H9 (cell line): Measurements from ENCODE around the gene DAB2IP. TPM values are rescaled to one million over a fixed set of nuclear protein-coding genes. Genes with fewer than 3 reads are reported as not detected.

Experiments used
- DNase-seq: peaks from one replicate; pipeline ENCODE4 v3.0.0-alpha.2; 2017
- H2AFZ ChIP-seq: one replicate; pipeline ENCODE4 v1.6.1; 2013; ENCODE audit warnings: mild to moderate bottlenecking, low read length, control low read depth, moderate library complexity
- H2AK5ac ChIP-seq: 2 replicates; pipeline ENCODE4 v1.6.1; 2013; ENCODE audit warnings: low read length, control low read depth, mixed read lengths; ENCODE audit not compliant: insufficient read length
- H2BK120ac ChIP-seq: one replicate; pipeline ENCODE4 v1.6.1; 2013; ENCODE audit warnings: low read depth, mild to moderate bottlenecking, low read length, control low read depth, inconsistent platforms; ENCODE audit not compliant: poor library complexity, severe bottlenecking
- H2BK12ac ChIP-seq: 2 replicates; pipeline ENCODE4 v1.6.1; 2013; ENCODE audit warnings: low read length, control low read depth, mixed read lengths, low read depth; ENCODE audit not compliant: insufficient read length
- H2BK15ac ChIP-seq: 2 replicates; pipeline ENCODE4 v1.6.1; 2013; ENCODE audit warnings: low read depth, low read length, control low read depth
- H2BK20ac ChIP-seq: one replicate; pipeline ENCODE4 v1.6.1; 2013; ENCODE audit warnings: low read depth, mild to moderate bottlenecking, low read length, control low read depth, inconsistent platforms; ENCODE audit not compliant: poor library complexity, severe bottlenecking
- H2BK5ac ChIP-seq: 2 replicates; pipeline ENCODE4 v1.6.1; 2013; ENCODE audit warnings: low read length, control low read depth, mixed read lengths; ENCODE audit not compliant: insufficient read length
- H3K14ac ChIP-seq: 2 replicates; pipeline ENCODE4 v1.6.1; 2013; ENCODE audit warnings: low read length, control low read depth; ENCODE audit not compliant: insufficient read depth
- H3K18ac ChIP-seq: 2 replicates; pipeline ENCODE4 v1.6.1; 2013; ENCODE audit warnings: low read depth, mild to moderate bottlenecking, mixed read lengths, low read length, control low read depth; ENCODE audit not compliant: insufficient read length
- H3K23ac ChIP-seq: 2 replicates; pipeline ENCODE4 v1.6.1; 2013; ENCODE audit warnings: low read length, control low read depth, mixed read lengths, low read depth; ENCODE audit not compliant: insufficient read length
- H3K23me2 ChIP-seq: 2 replicates; pipeline ENCODE4 v1.6.1; 2013; ENCODE audit warnings: low read depth, mild to moderate bottlenecking, mixed read lengths, low read length, control low read depth; ENCODE audit not compliant: insufficient read length, poor library complexity, severe bottlenecking
- H3K27ac ChIP-seq: 2 replicates; pipeline ENCODE4 v1.5.1; 2013; ENCODE audit warnings: low read length, control low read depth, mixed read lengths, low read depth; ENCODE audit not compliant: insufficient read length
- H3K27me3 ChIP-seq: 2 replicates; pipeline ENCODE4 v1.6.1; 2013; ENCODE audit warnings: low read length, control low read depth, inconsistent platforms; ENCODE audit not compliant: insufficient read depth
- H3K4ac ChIP-seq: 2 replicates; pipeline ENCODE4 v1.6.1; 2013; ENCODE audit warnings: low read depth, mild to moderate bottlenecking, control low read depth, inconsistent platforms, low read length, moderate library complexity
- H3K4me1 ChIP-seq: 2 replicates; pipeline ENCODE4 v1.6.1; 2013; ENCODE audit warnings: low read length, control low read depth, inconsistent platforms; ENCODE audit not compliant: insufficient read depth
- H3K4me2 ChIP-seq: 2 replicates; pipeline ENCODE4 v1.6.1; 2013; ENCODE audit warnings: low read length, control low read depth, mixed read lengths; ENCODE audit not compliant: insufficient read length, insufficient read depth
- H3K56ac ChIP-seq: 2 replicates; pipeline ENCODE4 v1.6.1; 2013; ENCODE audit warnings: low read depth, mild to moderate bottlenecking, mixed read lengths, low read length, control low read depth; ENCODE audit not compliant: insufficient read length
- H3K79me1 ChIP-seq: 2 replicates; pipeline ENCODE4 v1.6.1; 2013; ENCODE audit warnings: low read depth, mild to moderate bottlenecking, moderate library complexity, low read length, control low read depth, inconsistent platforms; ENCODE audit not compliant: insufficient read depth, poor library complexity, severe bottlenecking
- H3K79me2 ChIP-seq: 2 replicates; pipeline ENCODE4 v1.6.1; 2013; ENCODE audit warnings: low read length, control low read depth, inconsistent platforms; ENCODE audit not compliant: insufficient read depth
- H3K9ac ChIP-seq: 2 replicates; pipeline ENCODE4 v1.6.1; 2013; ENCODE audit warnings: low read length, control low read depth, mixed read lengths; ENCODE audit not compliant: insufficient read length; ENCODE audit errors: extremely low read depth
- H3K9me3 ChIP-seq: one replicate; pipeline ENCODE4 v1.6.1; 2013; ENCODE audit warnings: low read depth, low read length, inconsistent platforms; ENCODE audit not compliant: control insufficient read depth
- H3T11ph ChIP-seq: one replicate; pipeline ENCODE4 v1.6.1; 2013; ENCODE audit warnings: mild to moderate bottlenecking, low read length, control low read depth, inconsistent platforms
- H4K20me1 ChIP-seq: one replicate; pipeline ENCODE4 v1.6.1; 2013; ENCODE audit not compliant: control insufficient read depth, insufficient read length, insufficient read depth
- H4K5ac ChIP-seq: 2 replicates; pipeline ENCODE4 v1.6.1; 2013; ENCODE audit warnings: low read depth, mild to moderate bottlenecking, mixed read lengths, low read length, control low read depth; ENCODE audit not compliant: insufficient read length
- H4K8ac ChIP-seq: replicated peaks from 2 replicates; pipeline ENCODE4 v1.6.1; 2013; ENCODE audit warnings: low read length, control low read depth, mixed read lengths, low read depth; ENCODE audit not compliant: insufficient read length
- H4K91ac ChIP-seq: 2 replicates; pipeline ENCODE4 v1.6.1; 2013; ENCODE audit warnings: low read depth, mild to moderate bottlenecking, moderate library complexity, mixed read lengths, low read length, control low read depth; ENCODE audit not compliant: insufficient read length
- H3K27ac Mint-ChIP-seq, 3 experiments: 2 replicates in 2 of 3; 3 replicates in 1 of 3; pipeline ENCODE4 v1.8.0; 2020 to 2021; ENCODE audit warnings: mixed read lengths in 3 of 3, mild to moderate bottlenecking in 1 of 3, moderate library complexity in 1 of 3
- H3K27me3 Mint-ChIP-seq: 2 replicates; pipeline ENCODE4 v1.8.0; 2021; ENCODE audit warnings: low read depth, mild to moderate bottlenecking, moderate library complexity, mixed read lengths
- H3K36me3 Mint-ChIP-seq, 3 experiments: 2 replicates in 2 of 3; 3 replicates in 1 of 3; pipeline ENCODE4 v1.8.0; 2020 to 2021; ENCODE audit warnings: low read depth in 3 of 3, mixed read lengths in 3 of 3; ENCODE audit not compliant: insufficient read depth in 1 of 3
- H3K4me1 Mint-ChIP-seq, 2 experiments: 2 replicates each; pipeline ENCODE4 v1.8.0; 2020; ENCODE audit warnings: mixed read lengths in 2 of 2
- H3K4me3 Mint-ChIP-seq, 2 experiments: 2 replicates in 1 of 2; 3 replicates in 1 of 2; pipeline ENCODE4 v1.8.0; 2020 to 2021; ENCODE audit warnings: mild to moderate bottlenecking in 2 of 2, mixed read lengths in 2 of 2, moderate library complexity in 1 of 2
- H3K9me3 Mint-ChIP-seq, 2 experiments: 2 replicates in 1 of 2; 3 replicates in 1 of 2; pipeline ENCODE4 v1.8.0; 2020; ENCODE audit warnings: mild to moderate bottlenecking in 2 of 2, mixed read lengths in 2 of 2, moderate library complexity in 1 of 2
- WGBS: extraction: QIAGEN DNeasy Blood & Tissue Kit; methylation state at CpG from one replicate; pipeline ENCODE4 v1.1.7; 2013; ENCODE audit warnings: missing lambda C conversion rate, low lambda C conversion rate, mixed read lengths; ENCODE audit not compliant: insufficient read length; ENCODE audit errors: extremely low coverage; 5-methylcytosine and 5-hydroxymethylcytosine counted together
- total RNA-seq: library from RNA; stranded (reverse); gene quantifications from 2 replicates; pipeline ENCODE4 v1.2.1, GENCODE V29; 2021
- TF ChIP-seq, protein P1 (sequence below): fragments of 200-600 bp; sonication (generic); conservative IDR thresholded peaks from 3 replicates; pipeline ENCODE4 v1.8.0; 2021; ENCODE audit warnings: antibody characterized with exemption, mild to moderate bottlenecking

Gene DAB2IP
- total RNA-seq, 1 experiment from 2014 or later, result 22.6 TPM

- no peak overlapping the region for H3K14ac ChIP-seq
- H3K27ac ChIP-seq, result no peak overlapping the region
- WGBS, result no CpG with 5 or more reads among the region's 7 CpGs
- H2BK120ac ChIP-seq, result no peak overlapping the region
- DNase-seq, result no peak
- no peak overlapping the region for H3K56ac ChIP-seq
- no peak overlapping the region for H4K5ac ChIP-seq
- Mint-ChIP-seq H3K27me3 (no peaks in the 10 kb centered on the region), H3K9me3 (no peaks in the 10 kb centered on the region; a peak in 1 of 5 replicates), H3K4me1 (peaks cover 23 to 41% of the 10 kb centered on the region in 2 experiments), H3K4me3 (no peak overlapping the region), H3K36me3 (no peaks in the 10 kb centered on the region; a peak in 1 of 7 replicates), H3K27ac (no peak overlapping the region)
- H2AK5ac ChIP-seq, result no peak overlapping the region
- no peak overlapping the region for H3K23ac ChIP-seq
- no peak overlapping the region for H2BK15ac ChIP-seq
- H3K23me2 ChIP-seq, result no peaks in the 10 kb centered on the region
- no peak overlapping the region for H3K9ac ChIP-seq
- H3K79me2 ChIP-seq, result peaks cover 5% of the 10 kb centered on the region; the same call in 1 of the 2 replicates
- no peak overlapping the region for H3K4me2 ChIP-seq
- no peak overlapping the region for H4K91ac ChIP-seq
- peaks cover 6% of the 10 kb centered on the region for H3K79me1 ChIP-seq
- no peak overlapping the region for H2BK5ac ChIP-seq
- H3K18ac ChIP-seq, result no peak overlapping the region
- H3K4me1 ChIP-seq, result no peaks in the 10 kb centered on the region
- TF ChIP-seq, protein P1, sequence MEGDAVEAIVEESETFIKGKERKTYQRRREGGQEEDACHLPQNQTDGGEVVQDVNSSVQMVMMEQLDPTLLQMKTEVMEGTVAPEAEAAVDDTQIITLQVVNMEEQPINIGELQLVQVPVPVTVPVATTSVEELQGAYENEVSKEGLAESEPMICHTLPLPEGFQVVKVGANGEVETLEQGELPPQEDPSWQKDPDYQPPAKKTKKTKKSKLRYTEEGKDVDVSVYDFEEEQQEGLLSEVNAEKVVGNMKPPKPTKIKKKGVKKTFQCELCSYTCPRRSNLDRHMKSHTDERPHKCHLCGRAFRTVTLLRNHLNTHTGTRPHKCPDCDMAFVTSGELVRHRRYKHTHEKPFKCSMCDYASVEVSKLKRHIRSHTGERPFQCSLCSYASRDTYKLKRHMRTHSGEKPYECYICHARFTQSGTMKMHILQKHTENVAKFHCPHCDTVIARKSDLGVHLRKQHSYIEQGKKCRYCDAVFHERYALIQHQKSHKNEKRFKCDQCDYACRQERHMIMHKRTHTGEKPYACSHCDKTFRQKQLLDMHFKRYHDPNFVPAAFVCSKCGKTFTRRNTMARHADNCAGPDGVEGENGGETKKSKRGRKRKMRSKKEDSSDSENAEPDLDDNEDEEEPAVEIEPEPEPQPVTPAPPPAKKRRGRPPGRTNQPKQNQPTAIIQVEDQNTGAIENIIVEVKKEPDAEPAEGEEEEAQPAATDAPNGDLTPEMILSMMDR, result no peak
- H4K20me1 ChIP-seq, result peaks cover 2% of the 10 kb centered on the region
- H3T11ph ChIP-seq, result no peak overlapping the region
- H2AFZ ChIP-seq, result no peak overlapping the region
- H2BK20ac ChIP-seq, result no peak overlapping the region
- H4K8ac ChIP-seq, result no peak overlapping the region
- H3K4ac ChIP-seq, result no peak overlapping the region
- no peaks in the 10 kb centered on the region for H3K27me3 ChIP-seq
- H3K9me3 ChIP-seq, result no peaks in the 10 kb centered on the region
- no peak overlapping the region for H2BK12ac ChIP-seq
Observed at GRCh38 chr9:121707477-121708424, 56.3 kb downstream of the DAB2IP start.
